ENCODE results near the gene GJA1.
"Not testable (repeated sequence)": the region's sequence is repeated elsewhere in the genome, so short reads cannot be mapped to it uniquely, and the experiment has no call there.

GJA1 gene

DNA sequence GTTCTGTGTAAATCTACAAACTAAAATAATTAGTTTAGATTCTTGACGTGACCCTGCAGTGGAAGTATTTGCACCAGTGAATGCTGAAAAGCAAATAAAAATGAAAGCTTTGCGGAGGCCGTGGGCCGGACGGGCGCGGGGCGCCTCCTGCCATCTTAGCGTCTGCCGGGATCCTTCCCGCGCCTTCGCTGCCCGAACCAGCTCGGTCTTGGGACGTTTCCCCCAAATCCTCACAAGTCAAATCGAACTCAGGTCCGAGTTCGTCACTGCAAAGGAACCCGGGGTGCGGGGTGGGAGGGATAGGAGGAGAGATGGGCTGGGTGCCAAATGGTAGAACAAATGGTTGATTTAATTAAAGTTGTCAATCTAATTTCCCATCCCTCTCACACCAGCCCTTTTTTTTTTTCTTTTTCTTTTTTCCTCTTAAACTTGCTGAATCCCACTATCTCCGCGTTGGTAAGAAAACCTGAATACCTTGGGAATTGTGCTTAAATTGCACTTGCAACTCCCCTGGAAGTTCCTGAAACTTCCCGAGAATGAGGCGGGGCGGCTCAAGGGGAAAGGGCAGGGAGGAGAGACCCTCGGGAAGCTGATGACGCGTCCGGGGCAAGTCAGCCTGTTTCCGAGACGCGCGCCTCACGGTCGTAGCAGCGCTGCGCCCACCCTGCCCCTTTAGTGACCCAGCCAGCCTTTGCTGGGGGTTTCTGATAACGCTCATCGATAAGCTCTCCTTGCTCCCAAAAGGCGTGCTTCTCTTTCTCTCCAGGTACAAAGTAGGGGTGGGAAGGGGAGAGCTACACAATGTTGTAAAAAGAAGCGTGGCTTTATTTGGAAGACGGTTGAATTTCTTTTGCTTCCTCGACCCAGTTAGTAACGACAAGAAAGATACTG lies 1.8 kb downstream of the GJA1 start:
- DNase-seq (ENCODE audit: low read depth): no peak

DNA sequence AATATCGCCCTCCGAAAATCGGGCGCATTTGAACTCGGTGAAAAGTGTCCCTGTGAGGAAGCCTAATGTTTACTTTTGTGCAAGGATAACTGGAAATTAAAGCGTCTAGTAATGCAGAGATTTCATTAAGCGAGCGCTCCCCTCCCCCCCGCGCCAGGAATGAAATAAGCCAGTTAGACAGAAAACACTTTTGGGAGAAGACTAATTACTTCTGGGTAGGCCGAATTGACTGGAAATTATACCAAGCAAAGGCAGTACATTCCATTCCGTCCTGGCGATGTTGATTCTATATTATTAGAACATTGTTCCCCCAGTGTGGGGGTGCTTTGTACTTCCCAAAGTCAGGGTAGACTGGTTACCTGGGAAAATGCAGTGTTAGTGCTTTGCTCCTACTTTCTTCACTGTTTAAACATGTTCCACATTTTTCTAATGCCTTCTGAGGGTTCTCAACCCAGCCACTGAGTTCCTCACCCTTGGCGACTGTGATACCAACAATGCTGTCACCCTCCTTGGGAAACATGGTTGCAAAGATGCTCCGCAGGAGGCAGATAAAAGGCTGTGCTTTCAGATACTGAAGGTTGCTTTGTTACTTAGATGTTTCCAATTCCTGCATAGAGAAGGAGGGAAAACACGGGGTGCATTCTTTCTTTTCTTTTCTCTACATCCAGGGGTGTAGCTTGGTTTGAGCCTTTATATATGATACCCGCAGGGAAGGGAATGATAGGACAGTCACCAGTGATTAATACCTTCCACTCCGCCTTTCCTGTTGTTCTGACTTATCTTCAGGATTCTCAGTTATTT lies 2.6 kb downstream of the GJA1 start:
- no peak for DNase-seq (ENCODE audit: low read depth)

DNA sequence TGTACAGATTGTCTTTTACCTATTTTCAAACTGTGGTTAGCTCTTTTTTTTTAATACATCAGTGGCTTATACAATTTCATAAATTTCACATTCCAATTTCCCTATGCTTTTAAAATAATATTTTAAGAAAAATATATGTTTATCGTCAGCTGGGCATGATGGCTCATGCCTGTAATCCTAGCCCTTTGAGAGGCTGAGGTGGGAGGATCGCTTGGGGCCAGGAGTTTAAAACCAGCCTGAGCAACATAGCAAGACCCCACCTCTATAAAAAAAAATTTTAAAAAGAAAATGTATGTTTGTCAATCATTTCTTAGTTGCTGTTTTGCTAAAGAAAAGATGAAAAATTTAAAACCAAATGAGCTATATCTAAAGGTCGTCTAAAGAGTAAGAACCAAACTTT lies 3.4 kb downstream of the GJA1 start:
- no peak for DNase-seq (ENCODE audit: low read depth)

DNA sequence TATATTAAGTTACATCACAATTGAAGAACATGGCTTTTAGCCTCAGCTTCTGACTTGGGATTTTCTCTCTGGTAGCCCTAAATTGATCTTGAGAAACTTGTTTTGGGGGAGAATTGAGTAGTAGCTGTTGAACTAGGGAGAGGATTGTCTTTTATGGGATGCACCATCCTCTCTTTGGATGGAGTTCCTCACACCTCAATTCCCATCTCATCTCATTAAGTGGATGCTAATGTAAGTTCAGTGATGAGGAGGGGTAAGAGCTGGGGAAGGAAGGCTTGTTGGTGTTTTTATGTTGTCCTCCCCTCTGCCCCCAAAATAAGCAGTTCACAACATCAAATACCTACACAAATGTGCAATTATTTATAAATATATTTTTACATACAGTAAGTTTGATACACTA lies 4.0 kb downstream of the GJA1 start:
- no peak for DNase-seq (ENCODE audit: low read depth)

DNA sequence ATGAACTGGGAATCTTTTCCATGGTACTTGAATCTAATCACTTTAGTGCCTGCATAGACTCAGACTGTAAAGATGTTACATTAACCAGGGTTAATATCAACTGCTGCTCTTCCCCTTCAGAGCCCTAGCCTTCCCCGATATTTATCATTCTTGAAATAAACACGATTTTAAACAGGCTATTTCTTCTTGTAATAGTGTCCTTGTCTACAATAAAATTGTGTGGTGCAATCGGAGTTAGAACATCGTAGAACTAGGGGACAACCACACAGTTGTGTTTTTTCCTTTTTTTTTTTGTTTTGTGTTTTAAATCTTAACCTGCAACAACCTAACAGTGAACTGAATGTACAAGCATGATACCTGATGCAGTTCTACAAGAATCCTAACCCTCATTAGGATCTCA lies 4.5 kb downstream of the GJA1 start:
- no peak for DNase-seq (ENCODE audit: low read depth)

DNA sequence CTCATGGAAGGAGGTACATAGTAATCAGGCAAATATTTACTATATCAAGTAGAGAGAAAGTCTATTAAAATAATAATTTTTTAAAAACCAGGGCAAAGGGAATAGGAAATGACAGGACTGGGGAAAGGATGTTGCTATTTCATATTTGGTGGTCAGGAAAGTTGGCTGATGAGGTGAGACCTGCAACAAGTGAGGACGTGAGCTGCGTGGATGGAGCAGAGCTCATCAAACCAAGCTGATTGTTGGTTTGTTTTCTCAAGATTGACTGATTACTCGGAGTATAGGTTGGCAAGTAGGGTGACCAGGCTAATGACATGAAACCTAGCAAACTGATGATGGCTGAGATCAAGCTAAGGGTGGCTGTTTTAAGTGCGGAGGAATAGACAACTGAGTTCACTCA lies 6.0 kb downstream of the GJA1 start:
- no peak for DNase-seq (ENCODE audit: low read depth)

DNA sequence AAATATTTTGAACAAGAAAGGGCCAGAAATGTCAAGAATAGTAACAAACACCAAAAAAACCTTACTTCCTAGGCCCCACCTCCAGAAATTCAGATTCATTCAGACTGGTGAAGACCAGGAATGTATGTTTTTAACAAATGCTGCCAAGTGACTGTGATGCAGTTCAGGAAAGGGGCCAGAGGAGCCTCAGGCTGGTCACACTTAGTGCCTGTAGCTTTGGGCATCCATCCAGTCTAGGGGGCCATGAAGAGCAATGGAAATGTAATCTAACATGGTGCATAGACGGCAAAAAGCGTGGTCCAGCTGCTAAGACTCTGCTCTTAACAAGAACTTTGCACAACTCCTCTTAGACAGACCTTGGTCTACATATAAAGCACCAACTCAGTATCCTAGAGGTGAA lies 7.1 kb downstream of the GJA1 start:
- DNase-seq (ENCODE audit: low read depth): no peak

DNA sequence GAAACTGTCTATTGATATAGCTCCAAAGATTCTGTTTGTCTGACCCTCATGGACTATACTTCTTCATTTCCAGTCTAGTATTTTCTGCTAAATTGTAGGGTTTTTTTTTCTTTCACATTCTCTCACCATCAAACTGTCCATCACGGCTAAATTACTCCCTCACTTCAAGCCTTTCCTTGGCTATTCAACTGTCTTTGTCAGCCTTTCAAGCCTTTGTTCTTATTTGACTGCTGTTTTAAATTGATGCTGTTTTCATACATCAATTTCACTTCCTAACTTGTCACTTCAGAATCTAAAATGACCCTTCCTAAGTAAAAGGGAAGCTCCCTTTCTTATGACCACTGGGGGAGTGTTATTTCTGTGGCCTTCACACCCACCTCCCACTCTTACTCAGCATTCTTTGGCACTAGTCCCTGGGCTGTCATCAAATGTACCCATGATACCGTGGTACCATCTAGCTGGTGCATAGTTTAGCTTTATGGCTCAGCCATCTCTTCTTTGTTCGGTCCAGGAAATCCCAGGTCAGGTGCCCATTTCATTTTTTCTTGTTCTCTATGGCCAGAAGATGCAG lies 8.6 kb downstream of the GJA1 start:
- no peak for DNase-seq (ENCODE audit: low read depth)

DNA sequence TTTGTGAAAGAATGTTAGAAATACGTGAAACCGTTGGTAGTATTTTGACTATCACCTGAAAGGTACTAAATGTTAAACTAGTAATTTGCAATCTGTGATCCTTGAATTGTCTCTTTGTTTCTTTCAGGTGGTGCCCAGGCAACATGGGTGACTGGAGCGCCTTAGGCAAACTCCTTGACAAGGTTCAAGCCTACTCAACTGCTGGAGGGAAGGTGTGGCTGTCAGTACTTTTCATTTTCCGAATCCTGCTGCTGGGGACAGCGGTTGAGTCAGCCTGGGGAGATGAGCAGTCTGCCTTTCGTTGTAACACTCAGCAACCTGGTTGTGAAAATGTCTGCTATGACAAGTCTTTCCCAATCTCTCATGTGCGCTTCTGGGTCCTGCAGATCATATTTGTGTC lies 11.3 kb downstream of the GJA1 start:
- DNase-seq (ENCODE audit: low read depth): not testable (repeated sequence)

DNA sequence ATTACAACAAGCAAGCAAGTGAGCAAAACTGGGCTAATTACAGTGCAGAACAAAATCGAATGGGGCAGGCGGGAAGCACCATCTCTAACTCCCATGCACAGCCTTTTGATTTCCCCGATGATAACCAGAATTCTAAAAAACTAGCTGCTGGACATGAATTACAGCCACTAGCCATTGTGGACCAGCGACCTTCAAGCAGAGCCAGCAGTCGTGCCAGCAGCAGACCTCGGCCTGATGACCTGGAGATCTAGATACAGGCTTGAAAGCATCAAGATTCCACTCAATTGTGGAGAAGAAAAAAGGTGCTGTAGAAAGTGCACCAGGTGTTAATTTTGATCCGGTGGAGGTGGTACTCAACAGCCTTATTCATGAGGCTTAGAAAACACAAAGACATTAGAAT lies 12.3 kb downstream of the GJA1 start:
- DNase-seq (ENCODE audit: low read depth): not testable (repeated sequence)

DNA sequence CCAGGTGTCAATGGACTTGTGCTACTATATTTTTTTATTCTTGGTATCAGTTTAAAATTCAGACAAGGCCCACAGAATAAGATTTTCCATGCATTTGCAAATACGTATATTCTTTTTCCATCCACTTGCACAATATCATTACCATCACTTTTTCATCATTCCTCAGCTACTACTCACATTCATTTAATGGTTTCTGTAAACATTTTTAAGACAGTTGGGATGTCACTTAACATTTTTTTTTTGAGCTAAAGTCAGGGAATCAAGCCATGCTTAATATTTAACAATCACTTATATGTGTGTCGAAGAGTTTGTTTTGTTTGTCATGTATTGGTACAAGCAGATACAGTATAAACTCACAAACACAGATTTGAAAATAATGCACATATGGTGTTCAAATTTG lies 13.1 kb downstream of the GJA1 start:
- DNase-seq (ENCODE audit: low read depth): not testable (repeated sequence)

DNA sequence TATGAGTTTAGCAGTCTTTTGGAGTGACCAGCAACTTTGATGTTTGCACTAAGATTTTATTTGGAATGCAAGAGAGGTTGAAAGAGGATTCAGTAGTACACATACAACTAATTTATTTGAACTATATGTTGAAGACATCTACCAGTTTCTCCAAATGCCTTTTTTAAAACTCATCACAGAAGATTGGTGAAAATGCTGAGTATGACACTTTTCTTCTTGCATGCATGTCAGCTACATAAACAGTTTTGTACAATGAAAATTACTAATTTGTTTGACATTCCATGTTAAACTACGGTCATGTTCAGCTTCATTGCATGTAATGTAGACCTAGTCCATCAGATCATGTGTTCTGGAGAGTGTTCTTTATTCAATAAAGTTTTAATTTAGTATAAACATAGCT lies 13.9 kb downstream of the GJA1 start:
- no peak for DNase-seq (ENCODE audit: low read depth)

DNA sequence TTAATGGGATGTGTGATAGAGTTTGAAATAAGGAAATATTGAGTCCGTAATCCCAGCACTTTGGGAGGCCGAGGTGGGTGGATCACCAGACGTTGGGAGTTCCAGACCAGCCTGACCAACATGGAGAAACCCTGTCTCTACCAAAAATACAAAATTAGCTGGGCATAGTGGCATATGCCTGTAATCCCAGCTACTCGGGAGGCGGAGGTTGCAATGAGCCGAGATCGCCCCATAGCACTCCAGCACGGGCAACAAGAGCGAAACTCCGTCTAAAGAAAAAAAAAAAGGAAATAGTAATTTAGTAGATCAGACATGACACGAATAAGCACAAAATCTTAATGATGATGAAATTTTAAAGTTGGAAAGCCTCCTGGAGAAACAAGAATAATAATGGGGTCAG lies 14.8 kb downstream of the GJA1 start:
- no peak for DNase-seq (ENCODE audit: low read depth)

DNA sequence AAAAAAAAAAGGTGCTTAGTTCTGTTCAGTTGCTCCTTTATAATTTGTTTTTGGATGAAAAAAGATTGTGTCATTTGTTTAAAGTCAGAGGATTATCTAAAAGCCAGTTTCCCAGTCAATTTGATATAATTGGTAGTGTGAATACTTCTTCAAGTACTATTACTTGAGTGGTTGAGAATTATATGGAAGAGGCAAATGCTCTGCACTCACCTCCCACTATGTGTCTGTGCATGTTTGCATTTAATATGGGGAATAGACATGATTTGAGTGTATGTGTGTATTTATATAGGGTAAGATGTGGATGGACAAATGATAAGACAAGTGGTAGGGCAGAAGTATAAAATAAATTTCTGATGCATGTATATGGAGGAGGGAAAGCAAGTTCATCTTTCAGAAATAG lies 15.8 kb downstream of the GJA1 start:
- DNase-seq (ENCODE audit: low read depth): no peak

DNA sequence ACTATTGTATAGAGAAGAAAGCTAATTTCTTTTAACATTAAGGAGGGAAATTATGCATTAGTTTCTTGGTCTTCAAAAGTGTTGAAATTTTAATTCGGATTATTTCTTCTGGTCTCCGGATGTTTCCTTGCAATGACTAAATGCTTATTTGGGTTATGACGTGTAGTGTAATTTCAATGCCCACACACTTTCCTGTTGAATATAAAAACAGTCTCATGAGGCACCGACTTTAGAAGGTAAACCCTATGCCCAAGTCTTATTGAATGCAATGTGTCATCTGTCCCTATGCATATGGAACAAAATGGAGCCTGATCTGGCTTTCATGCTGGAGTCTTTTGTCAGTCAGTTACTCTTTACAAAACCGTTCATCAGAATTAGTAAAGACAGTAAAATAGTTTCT lies 17.7 kb downstream of the GJA1 start:
- no peak for DNase-seq (ENCODE audit: low read depth)

DNA sequence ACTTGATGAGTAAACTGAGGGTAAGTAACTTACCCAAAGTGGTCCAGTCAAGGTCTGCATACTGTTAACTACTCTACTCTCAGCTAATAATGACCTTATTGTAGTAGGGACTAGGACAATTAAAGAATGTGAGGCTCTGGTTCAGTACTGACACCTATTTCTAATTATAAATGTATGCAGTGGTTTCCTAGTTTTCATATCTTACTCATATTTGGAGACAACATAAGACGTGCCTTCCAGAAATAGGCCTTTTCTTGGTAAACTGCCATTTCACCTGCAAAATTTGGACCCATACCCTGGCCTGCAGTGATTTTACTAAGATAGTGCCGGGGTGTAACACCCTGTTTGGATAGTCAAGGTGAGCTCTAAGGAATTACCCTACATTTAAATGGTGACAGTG lies 24.7 kb downstream of the GJA1 start:
- no peak for DNase-seq (ENCODE audit: low read depth)

DNA sequence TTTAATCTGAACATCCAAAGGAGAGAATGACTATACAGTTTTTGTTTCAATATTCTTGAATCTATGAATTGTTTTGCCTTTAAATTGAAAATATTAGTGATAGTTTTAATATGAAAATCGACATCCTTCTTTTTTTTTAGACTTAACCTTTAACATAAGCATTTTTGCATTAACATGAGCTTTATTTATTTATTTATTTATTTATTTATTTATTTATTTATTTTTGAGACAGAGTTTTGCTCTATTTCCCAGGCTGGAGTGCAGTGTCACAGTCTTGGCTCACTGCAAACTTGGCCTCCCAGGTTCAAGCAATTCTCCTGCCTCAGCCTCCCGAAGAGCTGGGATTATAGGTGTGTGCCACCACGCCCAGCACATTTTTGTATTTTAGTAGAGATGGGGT lies 27.6 kb downstream of the GJA1 start:
- DNase-seq (ENCODE audit: low read depth): no peak

DNA sequence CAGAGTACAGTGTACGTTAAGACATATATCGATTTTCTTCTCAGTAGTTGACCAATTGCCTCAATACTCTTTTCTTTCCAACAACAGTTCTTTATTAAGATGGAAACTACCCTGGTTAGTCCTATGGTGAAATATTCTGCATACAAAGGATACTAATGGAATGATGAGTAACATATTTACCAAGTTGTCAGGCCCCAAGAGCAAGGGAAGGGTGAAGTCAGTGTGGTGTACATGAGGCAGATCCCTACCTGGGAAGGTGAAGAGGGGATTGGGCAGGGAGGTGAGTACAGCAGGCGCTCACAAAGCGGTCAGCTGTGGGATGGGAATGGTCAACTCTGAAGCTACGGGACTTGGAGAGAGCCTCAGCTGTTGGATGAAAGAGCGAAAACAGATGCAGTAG lies 29.7 kb downstream of the GJA1 start:
- no peak for DNase-seq (ENCODE audit: low read depth)

DNA sequence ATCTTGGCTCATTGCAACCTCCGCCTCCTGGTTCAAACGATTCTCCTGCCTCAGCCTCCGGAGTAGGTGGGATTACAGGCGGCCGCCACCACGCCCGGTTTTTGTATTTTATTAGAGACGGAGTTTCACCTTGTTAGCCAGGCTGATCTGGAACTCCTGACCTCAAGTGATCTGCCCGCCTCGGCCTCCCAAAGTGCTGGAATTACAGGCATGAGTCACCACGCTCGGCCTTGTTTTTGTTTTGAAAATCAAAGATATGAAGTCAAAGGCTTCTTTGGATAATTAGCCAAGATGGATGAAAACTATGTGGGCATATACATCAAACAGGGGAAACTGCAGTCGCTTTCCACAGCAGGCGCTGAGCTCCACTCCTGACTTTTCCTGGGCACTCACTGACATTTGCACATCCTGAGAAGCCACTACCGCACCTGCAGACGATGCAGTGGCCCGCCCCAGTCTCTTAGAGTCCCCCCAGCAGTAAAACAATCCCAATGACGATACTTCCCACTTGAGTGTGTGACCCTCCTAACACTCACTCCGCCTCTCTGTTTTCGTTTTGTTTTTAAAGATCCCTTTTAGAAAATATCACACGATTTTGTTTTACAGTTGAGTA lies 44.1 kb downstream of the GJA1 start:
- no peak for DNase-seq (ENCODE audit: low read depth)

DNA sequence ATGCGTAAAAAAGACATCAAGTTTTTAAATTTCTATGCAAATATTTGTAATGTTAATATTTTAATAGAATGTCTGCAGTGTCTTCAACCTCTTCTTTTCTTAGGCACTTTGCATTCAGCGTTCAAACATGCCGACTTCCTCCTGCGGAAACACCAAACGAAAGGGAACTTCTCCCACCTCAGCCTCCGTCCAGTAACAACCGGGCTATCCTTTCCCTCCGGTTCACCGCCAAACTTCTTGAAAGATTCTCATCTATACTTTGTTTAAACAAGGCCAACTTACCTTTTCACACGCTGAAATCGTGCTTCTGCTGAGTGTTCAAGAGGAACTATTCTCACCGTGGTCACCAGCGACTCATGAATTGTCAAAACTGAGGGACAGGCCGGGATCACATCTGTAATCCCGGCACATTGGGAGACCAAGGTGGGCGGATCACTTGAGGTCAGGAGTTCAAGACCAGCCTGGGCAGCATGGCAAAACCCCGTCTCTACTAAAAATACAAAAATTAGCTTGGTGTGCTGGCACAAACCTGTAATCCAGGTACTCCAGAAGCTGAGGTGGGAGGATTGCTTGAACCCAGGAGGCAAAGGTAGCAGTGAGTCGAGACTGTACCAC lies 44.8 kb downstream of the GJA1 start:
- no peak for DNase-seq (ENCODE audit: low read depth)

DNA sequence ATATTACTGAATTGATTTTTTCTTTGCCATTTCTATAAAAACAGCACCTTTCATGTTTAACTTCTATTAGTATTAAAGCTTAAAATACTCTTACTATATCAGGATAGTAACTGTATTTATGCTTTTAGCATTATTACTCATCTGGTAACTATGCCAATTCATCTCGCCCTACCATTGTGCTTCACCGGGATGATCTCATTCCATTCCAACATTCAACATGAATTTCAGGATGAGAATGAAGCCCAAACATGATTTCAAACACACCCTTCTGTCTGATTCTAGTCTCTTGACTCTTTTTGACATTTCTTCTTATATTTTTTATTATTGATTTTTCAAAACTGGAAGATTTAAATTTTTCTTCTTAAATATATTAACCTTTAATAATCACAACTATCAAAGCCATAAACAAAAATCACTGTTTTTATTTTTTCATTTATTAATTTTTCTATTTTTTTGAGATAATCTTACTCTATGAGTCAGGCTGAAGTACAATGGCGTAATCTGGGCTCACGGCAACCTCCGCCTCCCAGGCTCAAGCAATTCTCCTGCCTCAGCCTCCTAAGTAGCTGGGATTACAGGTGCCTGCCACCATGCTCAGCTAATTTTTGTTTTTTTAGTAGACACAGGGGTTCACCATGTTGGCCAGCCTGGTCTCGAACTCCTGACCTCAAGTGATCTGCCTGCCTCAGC lies 46.7 kb downstream of the GJA1 start:
- no peak for DNase-seq (ENCODE audit: low read depth)

DNA sequence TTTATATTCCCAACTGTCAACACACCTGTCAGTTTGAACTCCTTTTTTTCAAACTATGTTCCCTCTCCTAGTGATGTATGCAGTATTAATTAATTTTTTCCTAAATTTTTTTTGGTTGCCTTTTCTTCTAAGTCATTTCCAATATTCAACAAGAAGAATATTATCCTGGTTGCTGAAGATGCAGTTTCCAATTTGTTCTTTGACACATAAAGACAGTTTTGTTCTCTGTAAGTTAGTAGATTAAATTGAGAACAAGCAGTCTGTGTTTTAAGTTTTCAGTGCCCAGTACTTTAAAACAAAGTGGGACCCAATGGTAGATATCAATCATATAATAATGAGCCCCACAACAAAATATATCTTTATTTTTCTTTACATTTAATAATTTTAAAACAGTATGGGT lies 47.3 kb downstream of the GJA1 start:
- DNase-seq (ENCODE audit: low read depth): no peak
